GM19438 (cell line): ENCODE data around the gene NOL12.
A peak's percentile ranks its signal among the peaks of the same experiment; 100 is the strongest.

Source experiments
- ATAC-seq: cut with Tn5 transposase; IDR thresholded peaks from one replicate; pipeline ENCODE4 v1.9.1; 2021; ENCODE audit warnings: low read depth; ENCODE audit not compliant: unreplicated experiment

The NOL12 gene

GRCh38 chr22:37659066-37659896 lies 26.9 kb upstream of the NOL12 start:
- ATAC-seq = peak; percentile 28

- no peak for ATAC-seq
These were observed 26.0 kb upstream of the NOL12 start for GRCh38 chr22:37659897-37660708.

- no peak for ATAC-seq
These were observed 25.5 kb upstream of the NOL12 start for GRCh38 chr22:37660709-37661045.

GRCh38 chr22:37661160-37661924 lies 24.8 kb upstream of the NOL12 start:
- no peak for ATAC-seq

- no peak for ATAC-seq
These were observed 24.1 kb upstream of the NOL12 start for GRCh38 chr22:37662039-37662438.

- no peak for ATAC-seq
These were observed 22.5 kb upstream of the NOL12 start for GRCh38 chr22:37663521-37664140.

- ATAC-seq = no peak
These were observed 21.7 kb upstream of the NOL12 start for GRCh38 chr22:37664249-37665101.

- no peak for ATAC-seq
These were observed 20.7 kb upstream of the NOL12 start for GRCh38 chr22:37665487-37665886.

GRCh38 chr22:37669586-37669985 lies 16.6 kb upstream of the NOL12 start:
- ATAC-seq = no peak

GRCh38 chr22:37672206-37672919 lies 13.8 kb upstream of the NOL12 start:
- ATAC-seq = no peak

- ATAC-seq = no peak
These were observed 13.2 kb upstream of the NOL12 start for GRCh38 chr22:37672920-37673455.

GRCh38 chr22:37674248-37674647 lies 11.9 kb upstream of the NOL12 start:
- no peak for ATAC-seq

- ATAC-seq = peak; percentile 51
These were observed 10.9 kb upstream of the NOL12 start, which contains the start of gene LGALS1 for GRCh38 chr22:37674951-37675929. Gene LGALS1, plus strand, starts transcription at chr22:37675636. Its CDS starts 67 bp downstream, at chr22:37675703.

GRCh38 chr22:37675930-37676735 lies 10.0 kb upstream of the NOL12 start:
- ATAC-seq = no peak

GRCh38 chr22:37676736-37677492 lies 9.2 kb upstream of the NOL12 start:
- no peak for ATAC-seq

GRCh38 chr22:37677493-37677974 lies 8.6 kb upstream of the NOL12 start:
- no peak for ATAC-seq
